ENCODE data around the gene CARS1. TPM values are rescaled to one million over a fixed set of nuclear protein-coding genes. Genes with fewer than 3 reads are reported as not detected.

The CARS1 gene
- total and polyA plus RNA-seq, 2 donors, result 19.1 to 30.3 TPM

DNA sequence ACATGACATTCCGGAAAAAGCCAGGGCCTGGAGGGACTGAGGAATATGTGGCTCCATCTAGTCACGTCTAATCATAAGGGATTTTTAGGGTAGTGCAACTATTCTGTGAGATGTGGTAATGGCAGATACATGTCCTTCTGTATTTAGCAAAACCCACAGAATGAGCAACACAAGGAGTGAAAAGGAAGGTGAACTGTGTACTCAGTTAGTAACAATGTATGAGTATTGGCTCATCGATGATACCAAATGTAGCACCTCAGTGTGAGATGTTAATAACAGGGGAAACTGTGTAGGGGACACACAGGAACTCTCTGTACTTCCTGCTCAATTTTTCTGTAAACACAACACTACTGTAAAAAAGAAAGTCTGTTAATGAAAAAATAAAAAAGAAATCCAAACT lies 42.0 kb upstream of the CARS1 start:
- H3K9me3 ChIP-seq (ENCODE audit: control insufficient read depth in 2 of 2, insufficient read depth in 1 of 2, low read length in 1 of 2), result no peaks in the 10 kb centered on the region
- no peaks in the 10 kb centered on the region for H3K4me1 ChIP-seq (ENCODE audit: control insufficient read depth in 2 of 2, insufficient read depth in 2 of 2, low read length in 2 of 2)
- WGBS, result 93% methylated on average over 3 of the region's 3 CpGs
- no peak overlapping the region for H3K4me3 ChIP-seq (ENCODE audit: low read length in 2 of 2)
- H3K36me3 ChIP-seq (ENCODE audit: control insufficient read depth in 2 of 2, insufficient read depth in 2 of 2, low read length in 1 of 2), result peaks cover 73 to 75% of the 10 kb centered on the region in 2 donors
- no peak overlapping the region for H3K27ac ChIP-seq (ENCODE audit: low read depth in 1 of 2, low read length in 1 of 2)
- no peak for DNase-seq (ENCODE audit: low read depth in 6 of 9, low spot score in 9 of 9)
- H3K27me3 ChIP-seq (ENCODE audit: control insufficient read depth in 2 of 2, insufficient read depth in 1 of 2, low read length in 1 of 2), result no peaks in the 10 kb centered on the region

DNA sequence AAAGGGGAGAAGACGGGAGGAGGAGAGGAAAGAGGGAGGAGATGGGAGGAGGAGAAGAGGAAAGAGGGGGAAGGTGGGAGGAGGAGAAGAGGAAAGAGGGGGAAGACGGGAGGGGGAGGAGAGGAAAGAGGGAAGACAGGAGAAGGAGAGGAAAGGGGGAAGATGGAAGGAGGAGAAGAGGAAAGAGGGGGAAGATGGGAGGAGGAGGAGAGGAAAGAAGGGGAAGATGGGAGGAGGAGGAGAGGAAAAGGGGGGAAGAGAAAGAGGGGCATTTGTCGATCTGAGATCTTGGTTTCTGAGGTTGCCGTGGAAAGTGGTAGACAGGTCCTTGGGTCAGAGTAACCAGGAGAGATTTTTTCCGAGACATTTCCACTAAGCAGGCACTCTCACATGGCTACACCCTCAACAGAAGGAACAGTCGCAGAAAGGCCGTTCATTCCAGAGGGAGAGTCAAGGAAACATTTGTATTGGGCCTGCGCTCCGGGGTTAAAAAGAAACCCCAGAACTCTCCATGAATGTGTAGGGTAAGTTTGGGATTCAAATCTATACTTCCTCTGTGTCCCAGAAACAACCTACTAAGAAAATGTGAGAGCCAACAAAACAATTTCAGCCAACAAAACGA lies 39.8 kb upstream of the CARS1 start:
- Histone ChIP-seq H3K9me3 (ENCODE audit: control insufficient read depth in 2 of 2, insufficient read depth in 1 of 2, low read length in 1 of 2) (no peaks in the 10 kb centered on the region), H3K4me1 (ENCODE audit: control insufficient read depth in 2 of 2, insufficient read depth in 2 of 2, low read length in 2 of 2) (no peaks in the 10 kb centered on the region), H3K27me3 (ENCODE audit: control insufficient read depth in 2 of 2, insufficient read depth in 1 of 2, low read length in 1 of 2) (no peaks in the 10 kb centered on the region), H3K4me3 (ENCODE audit: low read length in 2 of 2) (no peak overlapping the region), H3K27ac (ENCODE audit: low read depth in 1 of 2, low read length in 1 of 2) (no peak overlapping the region), H3K36me3 (ENCODE audit: control insufficient read depth in 2 of 2, insufficient read depth in 2 of 2, low read length in 1 of 2) (peaks cover 73 to 76% of the 10 kb centered on the region in 2 donors)
- DNase-seq (ENCODE audit: low read depth in 6 of 9, low spot score in 9 of 9), result no peak
- WGBS, result 89% methylated on average over 10 of the region's 10 CpGs

DNA sequence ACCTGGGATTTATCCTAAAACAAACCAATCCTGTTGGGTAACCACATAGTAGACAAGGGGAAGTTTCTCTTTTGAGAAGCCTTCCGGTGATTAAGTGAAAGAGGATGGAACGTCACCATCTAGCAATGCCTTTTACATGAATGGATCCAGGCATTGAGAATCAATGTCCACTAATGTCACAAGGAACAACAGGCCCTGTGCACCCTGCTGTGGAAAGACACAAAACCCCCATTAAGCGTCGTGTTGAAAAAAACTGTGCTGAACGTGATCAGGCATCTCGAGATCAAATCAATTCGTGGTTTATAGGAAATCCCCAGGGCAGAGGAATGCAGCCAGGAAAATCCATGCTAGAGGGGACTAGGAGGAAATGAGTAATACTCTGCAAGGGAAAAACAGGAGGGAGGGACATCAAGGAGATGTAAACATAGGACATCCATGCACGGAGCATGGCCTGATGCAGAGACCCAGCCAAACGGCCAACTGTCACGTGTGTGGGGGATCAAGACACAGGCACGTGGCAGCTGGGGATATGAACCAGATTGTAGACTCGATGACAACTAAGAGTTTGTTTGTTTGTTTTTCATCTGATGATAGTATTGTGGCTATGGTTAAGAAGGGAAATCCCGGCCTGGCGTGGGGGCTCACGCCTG lies 38.6 kb upstream of the CARS1 start:
- H3K27ac ChIP-seq (ENCODE audit: low read depth in 1 of 2, low read length in 1 of 2), result peak overlapping the region in 1 of 2 donors; percentile 63

DNA sequence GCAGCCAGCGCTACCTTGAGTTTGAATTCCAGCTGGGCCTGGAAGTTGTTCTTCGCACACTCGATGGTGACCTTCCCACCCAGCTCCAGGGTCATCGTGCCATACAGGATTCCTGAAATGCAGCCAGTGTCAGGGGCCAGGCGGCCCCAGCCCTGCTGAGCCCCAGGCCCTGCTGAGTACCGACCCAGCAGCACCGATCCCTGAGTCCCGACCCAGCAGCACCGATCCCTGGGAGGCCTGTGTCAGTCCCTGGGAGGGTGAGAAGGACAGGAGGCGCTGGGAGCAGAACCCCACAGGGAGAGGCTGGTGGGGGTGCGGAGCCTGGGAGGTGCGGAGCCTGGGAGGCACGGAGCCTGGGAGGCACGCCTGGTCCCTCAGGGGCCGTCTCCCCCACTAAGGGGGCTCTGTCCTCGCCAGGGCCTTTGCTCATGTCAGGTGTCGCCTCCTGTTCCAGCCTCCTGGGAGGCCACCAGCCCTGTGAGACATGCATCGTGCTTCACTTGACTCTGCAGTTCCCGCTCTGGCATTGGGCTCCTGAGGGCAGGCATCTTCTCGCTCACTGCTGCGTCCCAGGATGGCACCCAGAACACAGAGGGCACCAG lies 37.1 kb upstream of the CARS1 start:
- Histone ChIP-seq H3K27me3 (ENCODE audit: control insufficient read depth in 2 of 2, insufficient read depth in 1 of 2, low read length in 1 of 2) (no peaks in the 10 kb centered on the region), H3K36me3 (ENCODE audit: control insufficient read depth in 2 of 2, insufficient read depth in 2 of 2, low read length in 1 of 2) (peaks cover 72 to 79% of the 10 kb centered on the region in 2 donors)

More for the DNA sequence above, 38.6 kb upstream of the CARS1 start:
- peaks cover 71 to 76% of the 10 kb centered on the region in 2 donors for H3K36me3 ChIP-seq (ENCODE audit: control insufficient read depth in 2 of 2, insufficient read depth in 2 of 2, low read length in 1 of 2)
- H3K27me3 ChIP-seq (ENCODE audit: control insufficient read depth in 2 of 2, insufficient read depth in 1 of 2, low read length in 1 of 2), result no peaks in the 10 kb centered on the region
- H3K4me1 ChIP-seq (ENCODE audit: control insufficient read depth in 2 of 2, insufficient read depth in 2 of 2, low read length in 2 of 2), result no peaks in the 10 kb centered on the region
- DNase-seq (ENCODE audit: low read depth in 6 of 9, low spot score in 9 of 9), result no peak
- 92% methylated on average over 15 of the region's 15 CpGs for WGBS
- H3K4me3 ChIP-seq (ENCODE audit: low read length in 2 of 2), result no peak overlapping the region
- no peaks in the 10 kb centered on the region for H3K9me3 ChIP-seq (ENCODE audit: control insufficient read depth in 2 of 2, insufficient read depth in 1 of 2, low read length in 1 of 2)

DNA sequence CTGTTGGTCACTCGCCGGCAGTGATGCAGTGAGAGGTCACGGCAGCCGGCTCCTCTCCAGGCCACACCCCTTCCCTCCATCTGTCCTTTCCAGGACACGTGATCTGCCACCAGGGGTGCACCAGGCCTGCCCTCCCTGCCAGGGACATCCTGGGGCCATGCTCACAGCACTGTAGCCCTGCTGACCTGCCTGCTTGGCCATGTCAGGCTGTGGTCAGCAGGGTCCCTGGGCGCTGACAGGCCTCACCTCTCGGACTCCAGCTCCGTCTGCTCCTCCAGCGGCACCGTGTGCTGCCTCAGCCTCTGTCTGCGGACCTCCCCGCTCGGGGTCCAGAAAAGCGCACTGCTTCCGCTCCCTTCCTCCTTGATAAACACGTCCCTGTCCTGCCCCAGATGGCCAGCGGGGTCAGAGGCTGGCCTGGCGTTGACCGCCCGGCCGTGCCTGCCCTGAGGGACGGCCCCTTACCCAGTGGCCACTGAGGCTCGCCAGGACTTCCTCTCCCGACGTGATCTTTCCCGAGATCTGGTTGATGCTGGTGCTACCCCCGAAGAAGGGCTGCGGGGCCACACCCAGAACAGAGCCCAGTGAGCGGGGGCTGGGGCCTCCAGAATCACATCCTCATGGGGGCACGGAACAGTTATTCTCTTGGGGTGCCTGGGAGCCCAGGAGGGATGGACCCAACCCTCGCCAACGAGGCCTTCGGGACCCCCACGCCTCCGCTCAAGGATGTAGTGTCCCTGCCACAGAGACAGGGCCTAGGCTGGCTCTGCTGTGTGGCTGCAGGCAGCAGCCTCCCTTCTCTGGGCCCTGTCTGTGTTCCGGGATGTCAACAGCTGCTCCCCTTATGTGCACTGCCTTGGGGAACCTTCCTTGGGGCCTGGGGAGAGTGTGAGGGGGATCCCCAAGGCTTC lies 36.3 kb upstream of the CARS1 start:
- Histone ChIP-seq H3K36me3 (ENCODE audit: control insufficient read depth in 2 of 2, insufficient read depth in 2 of 2, low read length in 1 of 2) (peaks cover 72 to 78% of the 10 kb centered on the region in 2 donors), H3K4me3 (ENCODE audit: low read length in 2 of 2) (no peak overlapping the region), H3K27ac (ENCODE audit: low read depth in 1 of 2, low read length in 1 of 2) (no peak overlapping the region), H3K27me3 (ENCODE audit: control insufficient read depth in 2 of 2, insufficient read depth in 1 of 2, low read length in 1 of 2) (no peaks in the 10 kb centered on the region), H3K9me3 (ENCODE audit: control insufficient read depth in 2 of 2, insufficient read depth in 1 of 2, low read length in 1 of 2) (no peaks in the 10 kb centered on the region), H3K4me1 (ENCODE audit: control insufficient read depth in 2 of 2, insufficient read depth in 2 of 2, low read length in 2 of 2) (no peaks in the 10 kb centered on the region)
- 97% methylated on average over 36 of the region's 36 CpGs for WGBS
- no peak for DNase-seq (ENCODE audit: low read depth in 6 of 9, low spot score in 9 of 9)

More for the DNA sequence above, 37.1 kb upstream of the CARS1 start:
- Histone ChIP-seq H3K4me3 (ENCODE audit: low read length in 2 of 2) (no peak overlapping the region), H3K9me3 (ENCODE audit: control insufficient read depth in 2 of 2, insufficient read depth in 1 of 2, low read length in 1 of 2) (no peaks in the 10 kb centered on the region), H3K4me1 (ENCODE audit: control insufficient read depth in 2 of 2, insufficient read depth in 2 of 2, low read length in 2 of 2) (no peaks in the 10 kb centered on the region), H3K27ac (ENCODE audit: low read depth in 1 of 2, low read length in 1 of 2) (no peak overlapping the region)
- WGBS, result 97% methylated on average over 21 of the region's 21 CpGs
- DNase-seq (ENCODE audit: low read depth in 6 of 9, low spot score in 9 of 9), result no peak

DNA sequence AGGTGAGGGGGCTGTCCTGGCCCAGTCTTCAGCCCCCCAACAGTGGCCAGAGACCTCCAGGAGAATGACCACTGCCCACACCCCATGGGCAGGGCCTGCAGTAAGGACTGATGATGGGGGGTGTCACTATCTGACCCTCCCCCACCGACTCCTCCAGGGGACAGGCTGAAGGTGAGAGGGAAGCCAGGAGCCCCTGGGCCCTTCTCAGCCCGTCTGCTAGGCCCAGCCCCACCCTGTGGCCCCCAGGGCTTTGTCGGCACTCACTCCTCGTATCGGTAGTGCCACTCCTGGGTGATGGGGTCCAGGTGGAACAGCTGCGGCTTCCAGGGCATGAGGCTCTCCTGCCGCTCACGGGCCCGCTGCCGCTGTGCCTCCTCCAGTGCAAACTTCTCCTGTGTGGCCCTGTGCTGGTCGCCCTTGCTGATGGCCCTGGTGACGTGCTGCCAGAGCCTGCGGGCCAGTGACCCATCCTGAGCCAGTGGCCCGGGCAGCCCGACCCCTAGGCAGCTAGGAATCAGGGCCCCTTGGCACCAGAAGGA lies 35.4 kb upstream of the CARS1 start:
- peaks cover 79 to 82% of the 10 kb centered on the region in 2 donors for H3K36me3 ChIP-seq (ENCODE audit: control insufficient read depth in 2 of 2, insufficient read depth in 2 of 2, low read length in 1 of 2)
- no peak overlapping the region for H3K27ac ChIP-seq (ENCODE audit: low read depth in 1 of 2, low read length in 1 of 2)
- H3K4me1 ChIP-seq (ENCODE audit: control insufficient read depth in 2 of 2, insufficient read depth in 2 of 2, low read length in 2 of 2), result no peaks in the 10 kb centered on the region
- no peak overlapping the region for H3K4me3 ChIP-seq (ENCODE audit: low read length in 2 of 2)
- 98% methylated on average over 15 of the region's 15 CpGs for WGBS
- H3K9me3 ChIP-seq (ENCODE audit: control insufficient read depth in 2 of 2, insufficient read depth in 1 of 2, low read length in 1 of 2), result no peaks in the 10 kb centered on the region
- no peaks in the 10 kb centered on the region for H3K27me3 ChIP-seq (ENCODE audit: control insufficient read depth in 2 of 2, insufficient read depth in 1 of 2, low read length in 1 of 2)
- no peak for DNase-seq (ENCODE audit: low read depth in 6 of 9, low spot score in 9 of 9)

DNA sequence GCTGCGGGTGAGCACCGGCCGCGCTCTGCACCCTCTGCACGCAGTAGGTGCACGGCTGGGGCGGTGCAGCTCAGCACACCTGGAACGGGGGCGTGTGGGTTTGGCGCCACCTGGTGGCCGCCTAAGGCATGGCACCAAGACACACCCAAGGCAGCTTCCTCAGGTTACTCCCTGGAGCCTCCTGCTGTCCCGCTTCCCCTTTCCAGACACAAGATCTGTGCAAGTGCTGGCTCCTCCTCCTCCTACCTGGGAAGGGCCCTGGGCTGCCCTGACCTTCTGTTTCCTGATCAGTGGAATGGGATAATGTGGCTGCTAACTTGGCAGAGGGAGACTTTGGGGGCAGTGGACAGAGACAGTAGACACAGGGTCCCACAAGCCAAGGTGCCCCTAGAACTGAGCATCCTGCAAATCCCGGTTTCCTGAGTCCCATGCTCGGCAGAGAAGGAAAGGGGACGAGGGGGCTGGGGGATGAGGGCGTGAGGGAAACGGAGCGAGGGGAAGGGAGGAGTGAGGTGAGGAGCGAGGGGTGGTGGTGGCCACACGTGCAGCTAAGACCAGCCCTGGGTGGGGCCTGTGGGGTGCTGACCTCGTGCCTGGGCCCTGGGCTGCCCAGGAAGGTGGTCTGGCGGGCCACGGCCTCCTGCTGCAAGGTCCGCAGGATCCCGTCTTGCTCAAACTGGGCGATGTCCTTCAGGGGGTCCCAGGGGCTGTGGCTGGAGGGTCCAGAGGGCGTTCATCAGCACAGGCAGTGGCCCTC lies 34.8 kb upstream of the CARS1 start:
- no peaks in the 10 kb centered on the region for H3K4me1 ChIP-seq (ENCODE audit: control insufficient read depth in 2 of 2, insufficient read depth in 2 of 2, low read length in 2 of 2)
- no peak overlapping the region for H3K4me3 ChIP-seq (ENCODE audit: low read length in 2 of 2)
- DNase-seq (ENCODE audit: low read depth in 6 of 9, low spot score in 9 of 9), result peak; percentile 26 to 77 (median 41)
- H3K27ac ChIP-seq (ENCODE audit: low read depth in 1 of 2, low read length in 1 of 2), result no peak overlapping the region
- no peaks in the 10 kb centered on the region for H3K27me3 ChIP-seq (ENCODE audit: control insufficient read depth in 2 of 2, insufficient read depth in 1 of 2, low read length in 1 of 2)
- H3K36me3 ChIP-seq (ENCODE audit: control insufficient read depth in 2 of 2, insufficient read depth in 2 of 2, low read length in 1 of 2), result peaks cover 78% of the 10 kb centered on the region in 2 donors
- 51% methylated on average over 27 of the region's 27 CpGs for WGBS
- no peaks in the 10 kb centered on the region for H3K9me3 ChIP-seq (ENCODE audit: control insufficient read depth in 2 of 2, insufficient read depth in 1 of 2, low read length in 1 of 2)

DNA sequence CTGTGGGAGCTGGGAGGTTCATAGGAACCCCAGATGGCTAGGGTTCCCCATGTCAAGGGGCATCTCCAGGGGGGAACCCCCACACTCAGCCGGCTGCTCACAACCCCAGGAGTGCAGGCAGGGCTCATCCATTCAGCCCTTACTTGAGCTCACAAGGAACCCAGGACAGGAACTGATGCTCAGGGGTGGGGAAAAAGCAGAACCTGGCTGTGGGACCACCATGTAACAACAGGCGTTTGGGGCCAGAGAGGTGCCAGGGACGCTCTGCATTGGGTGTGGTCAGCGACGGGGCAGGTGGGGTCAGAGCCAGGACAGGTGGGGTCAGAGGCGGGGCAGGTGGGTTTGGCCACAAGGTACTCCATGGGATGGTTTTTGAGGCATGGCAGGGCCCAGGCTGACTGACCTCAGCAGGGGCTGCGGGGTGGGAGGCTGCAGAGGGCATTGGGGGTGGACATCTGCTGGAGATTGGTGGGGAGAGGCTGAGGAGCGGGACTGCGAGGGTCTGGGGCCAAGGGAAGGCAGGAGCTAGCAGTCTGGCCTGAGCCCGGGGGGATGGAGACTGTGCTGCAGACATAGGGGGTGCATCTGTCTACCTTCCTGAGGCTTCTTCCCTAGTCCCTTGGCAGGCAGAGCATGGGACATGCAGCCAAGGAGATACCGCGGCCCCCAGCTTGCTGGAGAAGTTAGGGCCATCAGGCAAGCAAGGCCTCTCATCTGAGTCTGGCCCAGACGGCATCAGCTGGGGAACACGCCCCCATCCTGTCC lies 34.0 kb upstream of the CARS1 start:
- Histone ChIP-seq H3K9me3 (ENCODE audit: control insufficient read depth in 2 of 2, insufficient read depth in 1 of 2, low read length in 1 of 2) (no peaks in the 10 kb centered on the region), H3K36me3 (ENCODE audit: control insufficient read depth in 2 of 2, insufficient read depth in 2 of 2, low read length in 1 of 2) (peaks cover 76 to 78% of the 10 kb centered on the region in 2 donors), H3K27me3 (ENCODE audit: control insufficient read depth in 2 of 2, insufficient read depth in 1 of 2, low read length in 1 of 2) (no peaks in the 10 kb centered on the region), H3K4me3 (ENCODE audit: low read length in 2 of 2) (no peak overlapping the region), H3K27ac (ENCODE audit: low read depth in 1 of 2, low read length in 1 of 2) (no peak overlapping the region), H3K4me1 (ENCODE audit: control insufficient read depth in 2 of 2, insufficient read depth in 2 of 2, low read length in 2 of 2) (no peaks in the 10 kb centered on the region)
- no peak for DNase-seq (ENCODE audit: low read depth in 6 of 9, low spot score in 9 of 9)
- 80% methylated on average over 14 of the region's 14 CpGs for WGBS

All from thymus (tissue), 11 donors.